ENCODE measurements around the gene FRMD1.

Gene FRMD1

GRCh38 chr6:168015009-168015408 lies 64.0 kb downstream of the FRMD1 start (continued):
- TF ChIP-seq TSHZ1 (tag by site-specific recombination; IDR thresholded peaks at IDR 0.05; ENCODE audit: borderline replicate concordance) (no peak), PRDM1 (tag by site-specific recombination; IDR thresholded peaks at IDR 0.05) (no peak)

GRCh38 chr6:168014428-168014827 lies 64.6 kb downstream of the FRMD1 start:
- CTCF ChIA-PET = no interaction called here
- POLR2A ChIA-PET = no interaction called here
- no peak overlapping the region for H3K27ac ChIP-seq (ENCODE audit: extremely low read depth, low read depth, low read length)
- no peak overlapping the region for H3K4me3 ChIP-seq (ENCODE audit: low read depth, low read length)
- H3K36me3 ChIP-seq (ENCODE audit: control insufficient read depth in 2 of 2, insufficient read depth in 1 of 2, low read length in 2 of 2) = no peaks in the 10 kb centered on the region
- TF ChIP-seq AEBP2 (tag by site-specific recombination; IDR thresholded peaks at IDR 0.05; ENCODE audit: borderline replicate concordance) = no peak
- TF ChIP-seq ZNF514 (tag by site-specific recombination; IDR thresholded peaks at IDR 0.05) = no peak
- TF ChIP-seq GLIS1 (tag by site-specific recombination; IDR thresholded peaks at IDR 0.05) = no peak
- TF ChIP-seq ZNF248 (tag by site-specific recombination; IDR thresholded peaks at IDR 0.05) = no peak
- no peak for TF ChIP-seq ZNF133 (tag by site-specific recombination; IDR thresholded peaks at IDR 0.05)
- no peak for TF ChIP-seq ZBTB11 (tag by site-specific recombination; conservative IDR thresholded peaks at IDR 0.05; ENCODE audit: low read depth)
- TF ChIP-seq ZNF266 (tag by site-specific recombination; IDR thresholded peaks at IDR 0.05; ENCODE audit: low read depth) = no peak
- H3K4me1 ChIP-seq (ENCODE audit: control insufficient read depth, insufficient read depth, low read length) = no peaks in the 10 kb centered on the region
- no peaks in the 10 kb centered on the region for H3K9me3 ChIP-seq (ENCODE audit: control insufficient read depth, insufficient read depth, low read depth, low read length)

- TF ChIP-seq BCL11B (tag by site-specific recombination; IDR thresholded peaks at IDR 0.05; ENCODE audit: low read depth) (no peak), ZNF701 (tag by site-specific recombination; IDR thresholded peaks at IDR 0.05) (no peak), ZNF658 (tag by site-specific recombination; IDR thresholded peaks at IDR 0.05) (no peak), ZNF266 (tag by site-specific recombination; IDR thresholded peaks at IDR 0.05; ENCODE audit: low read depth) (no peak), ZIC2 (tag by site-specific recombination; IDR thresholded peaks at IDR 0.05) (no peak), KLF7 (tag by site-specific recombination; IDR thresholded peaks at IDR 0.05; ENCODE audit: borderline replicate concordance) (no peak), ZBTB26 (tag by site-specific recombination; optimal IDR thresholded peaks at IDR 0.05) (no peak), TCF7L2 (IDR thresholded peaks at IDR 0.05; ENCODE audit: borderline replicate concordance, low read depth, low read length) (no peak), ZNF549 (tag by site-specific recombination; IDR thresholded peaks at IDR 0.05) (no peak), ZNF76 (tag by site-specific recombination; IDR thresholded peaks at IDR 0.05; ENCODE audit: borderline replicate concordance, low read depth) (no peak), ZNF670 (tag by site-specific recombination; IDR thresholded peaks at IDR 0.05; ENCODE audit: low read depth) (no peak), MEIS1 (CRISPR knock-in tag; IDR thresholded peaks at IDR 0.05; ENCODE audit: borderline replicate concordance) (no peak), ZNF426 (tag by site-specific recombination; IDR thresholded peaks at IDR 0.05) (no peak), ZNF121 (tag by site-specific recombination; IDR thresholded peaks at IDR 0.05) (no peak)
- CTCF ChIA-PET = interaction anchor here (1.0 kb wide), 1 partner anchor 185 kb away, joined by 4 read pairs; no protein-coding TSS in a partner anchor
Measured at GRCh38 chr6:168013250-168013915, 65.6 kb downstream of the FRMD1 start.

More at GRCh38 chr6:168013250-168013915, 65.6 kb downstream of the FRMD1 start:
- POLR2A ChIA-PET = no interaction called here
- Histone ChIP-seq H3K4me3 (ENCODE audit: low read depth, low read length) (no peak overlapping the region), H3K27ac (ENCODE audit: extremely low read depth, low read depth, low read length) (no peak overlapping the region), H3K36me3 (ENCODE audit: control insufficient read depth in 2 of 2, insufficient read depth in 1 of 2, low read length in 2 of 2) (no peaks in the 10 kb centered on the region), H3K4me1 (ENCODE audit: control insufficient read depth, insufficient read depth, low read length) (no peaks in the 10 kb centered on the region), H3K9me3 (ENCODE audit: control insufficient read depth, insufficient read depth, low read depth, low read length) (no peaks in the 10 kb centered on the region)
